HCT116 (cell line): Measurements from ENCODE around the gene ZNF71. TPM values are rescaled to one million over a fixed set of nuclear protein-coding genes. Genes with fewer than 3 reads are reported as not detected.

Source experiments
- ATAC-seq: fragments of 200-7000 bp; cut with Tn5 transposase; 2 replicates; pipeline ENCODE4 v1.9.1; 2020; ENCODE audit warnings: mild to moderate bottlenecking, moderate library complexity
- Bru-seq: library from RNA; stranded (reverse); fragments of 400-500 nt; gene quantifications from one replicate; lab custom pipeline; 2021; lab: Mats Ljungman, UMichigan
- BruChase-seq, 2 experiments: library from RNA; stranded (reverse); fragments of 400-500 nt; gene quantifications; one replicate each; lab custom pipeline; 2021; lab: Mats Ljungman, UMichigan
- BruUV-seq: library from RNA; stranded (reverse); fragments of 400-500 nt; replicated peaks from 2 replicates; lab custom pipeline; 2021; lab: Mats Ljungman, UMichigan
- CTCF ChIA-PET: fragments of 300-600 bp; sonication (Branson Sonifier 250); formaldehyde crosslinking; loops from one replicate; lab custom pipeline; 2021; ENCODE audit warnings: antibody characterized with exemption; lab: Charles Lee
- POLR2A ChIA-PET: fragments of 300-600, 350-600 bp; sonication (Branson Sonifier 250); formaldehyde crosslinking; loops from one replicate; lab custom pipeline; 2021; ENCODE audit warnings: antibody characterized with exemption; lab: Charles Lee
- RAD21 ChIA-PET, 2 experiments: fragments of 300-600 bp; sonication (Branson Sonifier 250); formaldehyde crosslinking; loops; one replicate each; lab custom pipeline; 2023; ENCODE audit warnings: low total read pairs in 2 of 2; ENCODE audit not compliant: uncharacterized antibody in 2 of 2, unreplicated experiment in 2 of 2, low non-redundant PET in 1 of 2; lab: Charles Lee
- DNase-seq: peaks from one replicate; pipeline ENCODE4 v3.0.0-alpha.2; 2010; ENCODE audit warnings: low read depth, low spot score
- H2AFZ ChIP-seq: fragments of 200-600 bp; shearing (Covaris generic), sonication (generic); 2 replicates; pipeline ENCODE4 v1.6.1; 2017; ENCODE audit warnings: low read depth, mixed run types, mixed read lengths, antibody characterized with exemption, low read length; ENCODE audit not compliant: poor library complexity, severe bottlenecking
- H3K27ac ChIP-seq: 2 replicates; pipeline ENCODE4 v1.5.1; 2012; ENCODE audit warnings: low read depth, low read length
- H3K27me3 ChIP-seq: fragments of 200-600 bp; sonication (generic); 2 replicates; pipeline ENCODE4 v1.6.1; 2016; ENCODE audit warnings: mixed run types, low read length, mixed read lengths; ENCODE audit not compliant: insufficient read depth
- H3K36me3 ChIP-seq, 2 experiments: fragments of 200-500 bp in 1 of 2; fragments of 200-600 bp in 1 of 2; sonication (Bioruptor generic) in 1 of 2; sonication (generic) in 1 of 2; 2 replicates each; pipeline versions ENCODE4 v1.5.1 to v1.6.1; 2014 to 2016; ENCODE audit warnings: low read length in 2 of 2, inconsistent platforms in 1 of 2, mixed read lengths in 1 of 2, mixed run types in 1 of 2; ENCODE audit not compliant: insufficient read depth in 2 of 2, control insufficient read depth in 1 of 2
- H3K4me1 ChIP-seq, 2 experiments: fragments of 200-600 bp in 1 of 2; sonication (generic) in 1 of 2; 2 replicates each; pipeline versions ENCODE4 v1.5.1 to v1.6.1; 2012 to 2017; ENCODE audit warnings: low read length in 2 of 2, inconsistent platforms in 1 of 2, mild to moderate bottlenecking in 1 of 2, mixed read lengths in 1 of 2, mixed run types in 1 of 2, moderate library complexity in 1 of 2; ENCODE audit not compliant: insufficient read depth in 2 of 2, control insufficient read depth in 1 of 2
- H3K4me2 ChIP-seq: fragments of 200-600 bp; sonication (generic); 2 replicates; pipeline ENCODE4 v1.6.1; 2017; ENCODE audit warnings: mixed run types, low read length, mixed read lengths
- H3K4me3 ChIP-seq, 2 experiments: fragments of 200-600 bp in 1 of 2; sonication (generic) in 1 of 2; replicated peaks in 1 of 2; 2 replicates each; pipeline ENCODE4 v1.5.1; 2011 to 2016; ENCODE audit warnings: low read length in 2 of 2, control low read depth in 1 of 2, low read depth in 1 of 2, mild to moderate bottlenecking in 1 of 2, mixed read lengths in 1 of 2, mixed run types in 1 of 2
- H3K79me2 ChIP-seq: fragments of 200-600 bp; sonication (generic); 2 replicates; pipeline ENCODE4 v1.6.1; 2017; ENCODE audit warnings: mild to moderate bottlenecking, mixed run types, low read length, moderate library complexity, mixed read lengths; ENCODE audit not compliant: insufficient read depth
- H3K9ac ChIP-seq: fragments of 200-600 bp; sonication (generic); 2 replicates; pipeline ENCODE4 v1.6.1; 2016; ENCODE audit warnings: low read length, mixed read lengths
- H3K9me2 ChIP-seq: fragments of 200-600 bp; sonication (generic), shearing (Covaris generic); 2 replicates; pipeline ENCODE4 v1.6.1; 2017; ENCODE audit warnings: mixed run types, mild to moderate bottlenecking, moderate library complexity; ENCODE audit not compliant: insufficient read depth
- H3K9me3 ChIP-seq, 2 experiments: fragments of 200-500 bp in 1 of 2; fragments of 200-600 bp in 1 of 2; sonication (Bioruptor generic) in 1 of 2; sonication (generic) in 1 of 2; 2 replicates each; pipeline ENCODE4 v1.6.1; 2014 to 2017; ENCODE audit warnings: low read length in 2 of 2, mixed read lengths in 2 of 2, inconsistent platforms in 1 of 2, low read depth in 1 of 2, mild to moderate bottlenecking in 1 of 2, mixed run types in 1 of 2, moderate library complexity in 1 of 2; ENCODE audit not compliant: control insufficient read depth in 1 of 2, insufficient read depth in 1 of 2
- H4K20me1 ChIP-seq: fragments of 200-600 bp; sonication (generic), shearing (Covaris generic); 2 replicates; pipeline ENCODE4 v1.6.1; 2017; ENCODE audit warnings: mixed run types, mild to moderate bottlenecking, moderate library complexity; ENCODE audit not compliant: insufficient read depth
- CTCF ChIP-seq, 3 experiments: fragments of 200-600 bp in 1 of 3; sonication (generic) in 1 of 3; IDR thresholded peaks in 2 of 3; conservative IDR thresholded peaks in 1 of 3; 2 replicates each; pipeline ENCODE4 v1.5.1; 2012 to 2017; ENCODE audit warnings: low read depth in 2 of 3, low read length in 2 of 3, antibody characterized with exemption in 1 of 3, borderline replicate concordance in 1 of 3, control low read depth in 1 of 3, mild to moderate bottlenecking in 1 of 3, mixed read lengths in 1 of 3, mixed run types in 1 of 3, moderate library complexity in 1 of 3; ENCODE audit not compliant: insufficient read depth in 1 of 3
- EGR1 ChIP-seq: IDR thresholded peaks from 2 replicates; pipeline ENCODE4 v1.6.1; 2012; ENCODE audit warnings: low read depth
- EZH2phosphoT487 ChIP-seq: fragments of 200-600 bp; IDR thresholded peaks from 2 replicates; pipeline ENCODE4 v1.6.1; 2018; ENCODE audit warnings: antibody characterized with exemption, borderline replicate concordance
- FOSL1 ChIP-seq: IDR thresholded peaks from 2 replicates; pipeline ENCODE4 v1.6.1; 2012; ENCODE audit warnings: low read depth
- POLR2A ChIP-seq: IDR thresholded peaks from 2 replicates; pipeline ENCODE4 v1.7.0; 2011; ENCODE audit warnings: borderline replicate concordance; ENCODE audit not compliant: insufficient read depth, insufficient read length; ENCODE audit errors: extremely low read depth
- RAD21 ChIP-seq: IDR thresholded peaks from 2 replicates; pipeline ENCODE4 v1.6.1; 2012; ENCODE audit warnings: low read depth, mild to moderate bottlenecking
- SP1 ChIP-seq: IDR thresholded peaks from 2 replicates; pipeline ENCODE4 v1.6.1; 2012; ENCODE audit warnings: low read depth
- TCF7L2 ChIP-seq: IDR thresholded peaks from 2 replicates; pipeline ENCODE4 v1.7.0; 2011; ENCODE audit warnings: borderline replicate concordance, inconsistent platforms; ENCODE audit not compliant: insufficient read depth, insufficient read length; ENCODE audit errors: extremely low read depth
- ZFX ChIP-seq: fragments of 450-650 bp; IDR thresholded peaks from 2 replicates; pipeline ENCODE4 v1.6.1; 2017
- intact Hi-C: fragments of 100-400 bp; cut with micrococcal nuclease; formaldehyde crosslinking; loops from 2 replicates; pipeline ENCODE4 v1.10.0; 2022
- long read RNA-seq: library from polyadenylated mRNA; unstranded; transcript quantifications from one replicate; pipeline ENCODE4 v2.0.0, GENCODE V29; 2021; ENCODE audit not compliant: unreplicated experiment
- polyA plus RNA-seq: library from polyadenylated mRNA; unstranded; fragments of >200 nt; gene quantifications from 2 replicates; pipeline ENCODE4 v1.2.1, GENCODE V29; 2012; ENCODE audit warnings: missing spikeins
- total RNA-seq: library from RNA; stranded (reverse); gene quantifications from one replicate; pipeline ENCODE4 v1.2.1, GENCODE V29; 2021; ENCODE audit not compliant: unreplicated experiment
- TF ChIP-seq, protein P1 (sequence below): IDR thresholded peaks from 2 replicates; pipeline ENCODE4 v1.6.1; 2012

Gene ZNF71
- total RNA-seq (not detected), Bru-seq, nascent RNA (percentile 5 among the genes with signal in this experiment), BruChase-seq, experiment 1, labeled RNA remaining after a 6-hour chase (percentile 9 among the genes with signal in this experiment), BruChase-seq, experiment 2, labeled RNA remaining after a 2-hour chase (not detected)
- not detected in 2 replicates for polyA plus RNA-seq
- long read RNA-seq: 0 reads

GRCh38 chr19:56594783-56595547 is at the start of gene ZNF71:
ZNF71 (plus strand) TSS chr19:56595302; CDS start chr19:56601559, 6,257 bp downstream.
- POLR2A ChIA-PET: no interaction called here
- H2AFZ ChIP-seq: no peak within 1 kb of the TSS
- RAD21 ChIA-PET: no interaction called here

More at GRCh38 chr19:56594783-56595547, at the start of gene ZNF71:
- Histone ChIP-seq H3K79me2 (no peaks in the 10 kb centered on the region), H3K4me2 (no peak within 1 kb of the TSS), H3K4me3 (no peak within 1 kb of the TSS), H3K9me2 (no peaks in the 10 kb centered on the region), H3K9ac (no peak within 1 kb of the TSS), H3K4me1 (no peaks in the 10 kb centered on the region), H3K27me3 (no peaks in the 10 kb centered on the region), H3K9me3 (peaks cover 12 to 20% of the 10 kb centered on the region in 2 experiments; a peak in 2 of 4 replicates), H3K27ac (no peak within 1 kb of the TSS), H3K36me3 (no peaks in the 10 kb centered on the region), H4K20me1 (no peaks in the 10 kb centered on the region)
- BruUV-seq: no TSS peak
- intact Hi-C loops: no loop called here
- CTCF ChIA-PET: no interaction called here
- no peak for ATAC-seq
- DNase-seq: no peak
- TF ChIP-seq, protein P1, sequence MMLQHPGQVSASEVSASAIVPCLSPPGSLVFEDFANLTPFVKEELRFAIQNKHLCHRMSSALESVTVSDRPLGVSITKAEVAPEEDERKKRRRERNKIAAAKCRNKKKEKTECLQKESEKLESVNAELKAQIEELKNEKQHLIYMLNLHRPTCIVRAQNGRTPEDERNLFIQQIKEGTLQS: no peak
- TF ChIP-seq POLR2A (no peak), FOSL1 (no peak), RAD21 (no peak), SP1 (no peak), EGR1 (no peak), TCF7L2 (no peak), ZFX (no peak), EZH2phosphoT487 (no peak), CTCF (IDR thresholded peaks at IDR 0.05 in 2 of 3, conservative IDR thresholded peaks at IDR 0.05 in 1 of 3; ENCODE audit: borderline replicate concordance in 1 of 3, insufficient read depth in 1 of 3, low read depth in 2 of 3, low read length in 2 of 3) (no peak)
